Hepatocyte (in vitro differentiated cells): ENCODE data around the gene TENM4. TPM values are rescaled to one million over a fixed set of nuclear protein-coding genes. Genes with fewer than 3 reads are reported as not detected.
A peak's percentile ranks its signal among the peaks of the same experiment; 100 is the strongest.

Experiments
- DNase-seq: peaks from one replicate; pipeline ENCODE4 v3.0.0-alpha.2; 2016; ENCODE audit warnings: low spot score
- H2AFZ ChIP-seq: fragments of 200-600 bp; sonication (generic); 2 replicates; pipeline ENCODE4 v1.6.0; 2016; ENCODE audit warnings: antibody characterized with exemption, mild to moderate bottlenecking
- H3K27ac ChIP-seq: fragments of 200-600 bp; sonication (generic); 2 replicates; pipeline ENCODE4 v1.5.1; 2016; ENCODE audit warnings: mild to moderate bottlenecking
- H3K27me3 ChIP-seq: fragments of 200-600 bp; sonication (generic); 2 replicates; pipeline ENCODE4 v1.6.1; 2016
- H3K36me3 ChIP-seq: fragments of 200-600 bp; sonication (generic); replicated peaks from 2 replicates; pipeline ENCODE4 v1.5.1; 2016; ENCODE audit warnings: low read depth; ENCODE audit not compliant: insufficient read depth
- H3K4me1 ChIP-seq: fragments of 200-600 bp; sonication (generic); 2 replicates; pipeline ENCODE4 v1.5.1; 2016; ENCODE audit warnings: mild to moderate bottlenecking, moderate library complexity; ENCODE audit not compliant: insufficient read depth
- H3K4me2 ChIP-seq: fragments of 200-600 bp; sonication (generic); 2 replicates; pipeline ENCODE4 v1.6.0; 2016
- H3K4me3 ChIP-seq: fragments of 200-600 bp; sonication (generic); 2 replicates; pipeline ENCODE4 v1.5.1; 2016; ENCODE audit warnings: mild to moderate bottlenecking
- H3K79me2 ChIP-seq: fragments of 200-600 bp; sonication (generic); 2 replicates; pipeline ENCODE4 v1.6.0; 2017; ENCODE audit warnings: mild to moderate bottlenecking
- H3K9me2 ChIP-seq: fragments of 200-600 bp; sonication (generic); replicated peaks from 2 replicates; pipeline ENCODE4 v1.6.0; 2017; ENCODE audit warnings: mild to moderate bottlenecking; ENCODE audit not compliant: insufficient read depth
- H3K9me3 ChIP-seq: fragments of 200-600 bp; sonication (generic); 2 replicates; pipeline ENCODE4 v1.5.1; 2016; ENCODE audit warnings: low read depth, mild to moderate bottlenecking
- H4K20me1 ChIP-seq: fragments of 200-600 bp; sonication (generic); 2 replicates; pipeline ENCODE4 v1.6.0; 2016; ENCODE audit warnings: mild to moderate bottlenecking; ENCODE audit not compliant: insufficient read depth, poor library complexity, severe bottlenecking
- CTCF ChIP-seq: fragments of 200-600 bp; sonication (generic); IDR thresholded peaks from 2 replicates; pipeline ENCODE4 v1.5.1; 2016; ENCODE audit warnings: antibody characterized with exemption, mild to moderate bottlenecking; ENCODE audit not compliant: poor library complexity
- EZH2 ChIP-seq: fragments of 200-600 bp; sonication (generic); IDR thresholded peaks from 2 replicates; pipeline ENCODE4 v1.6.1; 2016; ENCODE audit warnings: antibody characterized with exemption, mild to moderate bottlenecking, borderline replicate concordance
- EZH2phosphoT487 ChIP-seq: fragments of 200-600 bp; sonication (generic); IDR thresholded peaks from one replicate; pipeline ENCODE4 v1.6.1; 2018; ENCODE audit warnings: antibody characterized with exemption, mild to moderate bottlenecking, low read depth, moderate library complexity; ENCODE audit not compliant: unreplicated experiment, severe bottlenecking
- WGBS: methylation state at CpG from one replicate; pipeline ENCODE4 v1.1.6; 2016; ENCODE audit warnings: low lambda C conversion rate; ENCODE audit errors: missing lambda C conversion rate; 5-methylcytosine and 5-hydroxymethylcytosine counted together
- polyA plus RNA-seq: library from polyadenylated mRNA; unstranded; fragments of >200 nt; fragmentation: Nextera tagmentation; extraction: Ambion mirVana; gene quantifications from 2 replicates; pipeline ENCODE4 v1.2.1, GENCODE V29; 2016
- total RNA-seq: library from RNA; depleted of rRNA; stranded (reverse); fragments of >200 nt; gene quantifications from 2 replicates; pipeline ENCODE4 v1.2.3, GENCODE V29; 2014

TENM4 gene
- total and polyA plus RNA-seq, 2 experiments from 2014 or later: 18.4 to 18.7 TPM

GRCh38 chr11:78912778-78913177, 528.1 kb downstream of the TENM4 start:
- TF ChIP-seq CTCF (no peak), EZH2 (no peak), EZH2phosphoT487 (no peak)
- H3K9me3 ChIP-seq: no peaks in the 10 kb centered on the region
- peaks cover 5% of the 10 kb centered on the region for H3K4me1 ChIP-seq
- no peaks in the 10 kb centered on the region for H4K20me1 ChIP-seq
- H2AFZ ChIP-seq: no peak overlapping the region
- H3K9me2 ChIP-seq: no peaks in the 10 kb centered on the region
- H3K4me2 ChIP-seq: no peak overlapping the region
- no peak for DNase-seq
- H3K79me2 ChIP-seq: peaks cover 5% of the 10 kb centered on the region
- no peak overlapping the region for H3K27ac ChIP-seq
- no peaks in the 10 kb centered on the region for H3K27me3 ChIP-seq
- no peak overlapping the region for H3K4me3 ChIP-seq
- 91% methylated on average over 4 of the region's 4 CpGs for WGBS
- H3K36me3 ChIP-seq: no peaks in the 10 kb centered on the region

- 73% methylated on average over 4 of the region's 4 CpGs for WGBS
- no peak for DNase-seq
Observed at GRCh38 chr11:78910322-78910721, 530.5 kb downstream of the TENM4 start.

GRCh38 chr11:78909386-78909785, 531.4 kb downstream of the TENM4 start:
- Histone ChIP-seq H3K9me3 (no peaks in the 10 kb centered on the region), H3K79me2 (no peaks in the 10 kb centered on the region), H3K4me3 (no peak overlapping the region), H3K27ac (no peak overlapping the region), H3K4me1 (peaks cover 9% of the 10 kb centered on the region), H3K36me3 (no peaks in the 10 kb centered on the region), H4K20me1 (no peaks in the 10 kb centered on the region), H3K27me3 (no peaks in the 10 kb centered on the region), H3K4me2 (no peak overlapping the region), H3K9me2 (no peaks in the 10 kb centered on the region), H2AFZ (no peak overlapping the region)
- 93% methylated on average over 4 of the region's 4 CpGs for WGBS
- TF ChIP-seq EZH2: no peak
- DNase-seq: no peak

More at GRCh38 chr11:78910322-78910721, 530.5 kb downstream of the TENM4 start:
- Histone ChIP-seq H3K9me3 (no peaks in the 10 kb centered on the region), H3K27ac (no peak overlapping the region), H3K36me3 (no peaks in the 10 kb centered on the region), H3K4me1 (peaks cover 9% of the 10 kb centered on the region), H3K4me3 (no peak overlapping the region), H3K27me3 (no peaks in the 10 kb centered on the region), H3K9me2 (no peaks in the 10 kb centered on the region), H3K79me2 (no peaks in the 10 kb centered on the region), H3K4me2 (no peak overlapping the region), H2AFZ (no peak overlapping the region), H4K20me1 (no peaks in the 10 kb centered on the region)
- no peak for TF ChIP-seq EZH2phosphoT487
- TF ChIP-seq CTCF: no peak
- TF ChIP-seq EZH2: no peak

- peaks cover 4% of the 10 kb centered on the region for H3K4me1 ChIP-seq
- no peaks in the 10 kb centered on the region for H3K79me2 ChIP-seq
- peak; percentile 25 for DNase-seq
- no peaks in the 10 kb centered on the region for H3K36me3 ChIP-seq
- H3K4me3 ChIP-seq: no peak overlapping the region
- H3K9me3 ChIP-seq: no peaks in the 10 kb centered on the region
- no peaks in the 10 kb centered on the region for H3K27me3 ChIP-seq
- H2AFZ ChIP-seq: no peak overlapping the region
- WGBS: 51% methylated on average over 4 of the region's 4 CpGs
- no peak overlapping the region for H3K4me2 ChIP-seq
- H4K20me1 ChIP-seq: no peaks in the 10 kb centered on the region
- no peak overlapping the region for H3K27ac ChIP-seq
- TF ChIP-seq EZH2 (no peak), CTCF (no peak), EZH2phosphoT487 (no peak)
- H3K9me2 ChIP-seq: no peaks in the 10 kb centered on the region
Observed at GRCh38 chr11:78907636-78908035, 533.2 kb downstream of the TENM4 start.
